GM12878 (cell line): ENCODE results near the gene CLSTN2.

Source experiments
- BMI1 ChIP-seq: fragments of 450-650 bp; IDR thresholded peaks from 2 replicates; pipeline ENCODE4 v1.6.1; 2016; ENCODE audit warnings: mild to moderate bottlenecking, moderate library complexity, borderline replicate concordance
- CTCF ChIP-seq, 3 experiments: IDR thresholded peaks in 2 of 3; conservative IDR thresholded peaks in 1 of 3; 2 replicates each; pipeline ENCODE4 v1.5.1; 2011; ENCODE audit warnings: low read depth in 3 of 3, low read length in 3 of 3, mild to moderate bottlenecking in 3 of 3, control low read depth in 2 of 3, moderate library complexity in 2 of 3, inconsistent platforms in 1 of 3, mixed read lengths in 1 of 3; ENCODE audit not compliant: control insufficient read depth in 2 of 3, insufficient read depth in 1 of 3; ENCODE audit errors: extremely low read depth in 1 of 3
- MXI1 ChIP-seq: fragments of 150-350 bp; IDR thresholded peaks from 2 replicates; pipeline ENCODE4 v1.6.1; 2011; ENCODE audit warnings: low read depth, mild to moderate bottlenecking, inconsistent platforms, low read length, improper control_type of control experiment
- MYC ChIP-seq: IDR thresholded peaks from 2 replicates; pipeline ENCODE4 v1.6.1; 2011; ENCODE audit warnings: mild to moderate bottlenecking, low read length, moderate library complexity, inconsistent platforms; ENCODE audit not compliant: insufficient read depth, insufficient replicate concordance, insufficient read length, severe bottlenecking
- POLR2AphosphoS5 ChIP-seq: IDR thresholded peaks from 2 replicates; pipeline ENCODE4 v1.6.1; 2011; ENCODE audit warnings: mild to moderate bottlenecking, low read length, inconsistent platforms
- ZBTB11 ChIP-seq: fragments of 450-650 bp; formaldehyde crosslinking; IDR thresholded peaks from 2 replicates; pipeline ENCODE4 v1.5.0; 2022; ENCODE audit warnings: mild to moderate bottlenecking, missing genetic modification characterization

- TF ChIP-seq MYC, result no peak
- no peak for TF ChIP-seq CTCF (IDR thresholded peaks at IDR 0.05 in 2 of 3, conservative IDR thresholded peaks at IDR 0.05 in 1 of 3; ENCODE audit: control insufficient read depth in 2 of 3, extremely low read depth in 1 of 3, insufficient read depth in 1 of 3, low read depth in 3 of 3, low read length in 3 of 3)
- TF ChIP-seq MXI1, result no peak
- TF ChIP-seq POLR2AphosphoS5, result no peak
- TF ChIP-seq ZBTB11, result no peak
- TF ChIP-seq BMI1, result no peak
These were observed 565.5 kb downstream of the CLSTN2 start for GRCh38 chr3:140500473-140500872.
